HG03521 (cell line): ENCODE measurements around the gene ZNF207.
"Not testable (repeated sequence)": the region's sequence is repeated elsewhere in the genome, so short reads cannot be mapped to it uniquely, and the experiment has no call there.

Experiments used
- ATAC-seq: cut with Tn5 transposase; IDR thresholded peaks from one replicate; pipeline ENCODE4 v1.9.1; 2021; ENCODE audit warnings: mild to moderate bottlenecking, moderate library complexity; ENCODE audit not compliant: unreplicated experiment

ZNF207 gene

GRCh38 chr17:32385971-32386370 is 36.0 kb downstream of the ZNF207 start:
- no peak for ATAC-seq

GRCh38 chr17:32386844-32387243 is 36.9 kb downstream of the ZNF207 start:
- ATAC-seq, result no peak

- ATAC-seq, result not testable (repeated sequence)
Measured at GRCh38 chr17:32388128-32388527, 38.2 kb downstream of the ZNF207 start.

GRCh38 chr17:32388613-32389459 is 38.9 kb downstream of the ZNF207 start:
- no peak for ATAC-seq

GRCh38 chr17:32393904-32394303 is 43.9 kb downstream of the ZNF207 start:
- no peak for ATAC-seq

GRCh38 chr17:32396343-32396742 is 46.4 kb downstream of the ZNF207 start:
- no peak for ATAC-seq

GRCh38 chr17:32398946-32399345 is 49.0 kb downstream of the ZNF207 start:
- ATAC-seq, result no peak

- ATAC-seq, result not testable (repeated sequence)
Measured at GRCh38 chr17:32410085-32410484, 60.1 kb downstream of the ZNF207 start.

- no peak for ATAC-seq
Measured at GRCh38 chr17:32426894-32427293, 76.9 kb downstream of the ZNF207 start.

- no peak for ATAC-seq
Measured at GRCh38 chr17:32429598-32429997, 79.6 kb downstream of the ZNF207 start.
